GM12878 (cell line): ENCODE results near the gene POLN. TPM values are rescaled to one million over a fixed set of nuclear protein-coding genes. Genes with fewer than 3 reads are reported as not detected.

ENCODE experiments used
- ASH2L ChIP-seq: fragments of 300-600, 200-600 bp; sonication (generic); IDR thresholded peaks from 2 replicates; pipeline ENCODE4 v1.6.1; 2017; ENCODE audit warnings: low read depth, mild to moderate bottlenecking, borderline replicate concordance
- BHLHE40 ChIP-seq, 2 experiments: fragments of 450-650 bp in 1 of 2; IDR thresholded peaks; 2 replicates each; pipeline ENCODE4 v1.6.1; 2011 to 2017; ENCODE audit warnings: low read depth in 2 of 2, borderline replicate concordance in 1 of 2, improper control_type of control experiment in 1 of 2, low read length in 1 of 2, mild to moderate bottlenecking in 1 of 2
- BMI1 ChIP-seq: fragments of 450-650 bp; IDR thresholded peaks from 2 replicates; pipeline ENCODE4 v1.6.1; 2016; ENCODE audit warnings: mild to moderate bottlenecking, moderate library complexity, borderline replicate concordance
- CBFB ChIP-seq: IDR thresholded peaks from 2 replicates; pipeline ENCODE4 v1.6.1; 2016; ENCODE audit warnings: antibody characterized with exemption, low read depth
- IRF4 ChIP-seq: IDR thresholded peaks from 2 replicates; pipeline ENCODE4 v1.6.1; 2011; ENCODE audit warnings: low read depth, low read length
- MYB ChIP-seq: fragments of 150-350 bp; IDR thresholded peaks from 2 replicates; pipeline ENCODE4 v1.6.1; 2014; ENCODE audit warnings: mild to moderate bottlenecking, low read depth, low read length, borderline replicate concordance
- SMC3 ChIP-seq: IDR thresholded peaks from 2 replicates; pipeline ENCODE4 v1.6.1; 2011; ENCODE audit warnings: low read length, improper control_type of control experiment, borderline replicate concordance
- SPI1 ChIP-seq: IDR thresholded peaks from 2 replicates; pipeline ENCODE4 v1.6.1; 2011; ENCODE audit warnings: low read depth, mild to moderate bottlenecking, low read length, moderate library complexity, borderline replicate concordance; ENCODE audit not compliant: insufficient read depth
- SRF ChIP-seq, 2 experiments: IDR thresholded peaks; 2 replicates each; pipeline ENCODE4 v1.6.1; 2011; ENCODE audit warnings: low read depth in 2 of 2, low read length in 2 of 2, mild to moderate bottlenecking in 1 of 2, moderate library complexity in 1 of 2
- STAT3 ChIP-seq: IDR thresholded peaks from 2 replicates; pipeline ENCODE4 v1.6.1; 2011; ENCODE audit warnings: low read depth, low read length, improper control_type of control experiment
- polyA plus RNA-seq, 11 experiments: library from polyadenylated mRNA; depleted of rRNA in 4 of 11; unstranded in 6 of 11; stranded (reverse) in 5 of 11; fragments of >200 nt; fragmentation: Nextera tagmentation in 4 of 11; fragmentation: Illumina TruSeq in 1 of 11; extraction: Ambion mirVana in 4 of 11; extraction: Trizol in 1 of 11; gene quantifications; 1 replicate in 1 of 11; 2 replicates in 10 of 11; pipeline versions ENCODE4 v1.2.1 to v1.2.3, GENCODE V29; 2011 to 2016; ENCODE audit warnings: inconsistent platforms in 2 of 11, missing spikeins in 2 of 11, low read depth in 1 of 11
- total RNA-seq, 4 experiments: library from RNA; depleted of rRNA in 3 of 4; stranded (reverse); fragments of >200 nt in 3 of 4; fragmentation: Illumina TruSeq in 1 of 4; extraction: Trizol in 1 of 4; gene quantifications; 2 replicates each; pipeline versions ENCODE4 v1.2.1 to v1.2.3, GENCODE V29; 2013 to 2021
- TF ChIP-seq, protein P1 (sequence below): fragments of 450-650 bp; IDR thresholded peaks from 2 replicates; pipeline ENCODE4 v1.6.1; 2018; ENCODE audit warnings: borderline replicate concordance, mild to moderate bottlenecking; ENCODE audit not compliant: partially characterized antibody
- TF ChIP-seq, protein P2 (sequence below): fragments of 450-650 bp; IDR thresholded peaks from 2 replicates; pipeline ENCODE4 v1.6.1; 2018; ENCODE audit warnings: mild to moderate bottlenecking, low read depth, moderate library complexity; ENCODE audit not compliant: partially characterized antibody

The POLN gene
- total and polyA plus RNA-seq, 10 of the 15 experiments (the other 5 are each of a cell fraction or from before 2014, with no cell fraction given): 0.09 to 2.0 (median 0.95) TPM; not detected in 1

DNA sequence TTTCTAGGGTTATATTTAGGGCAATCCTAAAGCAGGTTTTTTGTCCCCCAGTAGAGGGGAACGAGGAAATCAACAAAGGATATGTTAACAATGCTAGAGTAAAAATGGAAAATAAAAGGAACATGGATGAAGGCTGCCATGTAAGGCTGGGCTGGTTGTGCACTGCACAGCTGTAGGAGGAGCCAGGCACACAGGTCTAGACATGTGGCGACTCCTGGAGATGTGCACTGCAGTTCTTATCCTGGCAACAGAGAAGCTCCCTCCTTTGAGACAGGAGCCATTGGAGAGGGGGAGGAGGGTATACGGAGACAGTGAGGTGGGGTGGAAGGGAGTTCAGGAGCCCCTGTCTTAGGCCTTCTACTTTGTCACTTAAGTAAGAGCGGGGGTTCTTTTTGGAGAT is 116.9 kb downstream of the POLN start (continued):
- TF ChIP-seq ASH2L: no peak
- TF ChIP-seq, protein P1, sequence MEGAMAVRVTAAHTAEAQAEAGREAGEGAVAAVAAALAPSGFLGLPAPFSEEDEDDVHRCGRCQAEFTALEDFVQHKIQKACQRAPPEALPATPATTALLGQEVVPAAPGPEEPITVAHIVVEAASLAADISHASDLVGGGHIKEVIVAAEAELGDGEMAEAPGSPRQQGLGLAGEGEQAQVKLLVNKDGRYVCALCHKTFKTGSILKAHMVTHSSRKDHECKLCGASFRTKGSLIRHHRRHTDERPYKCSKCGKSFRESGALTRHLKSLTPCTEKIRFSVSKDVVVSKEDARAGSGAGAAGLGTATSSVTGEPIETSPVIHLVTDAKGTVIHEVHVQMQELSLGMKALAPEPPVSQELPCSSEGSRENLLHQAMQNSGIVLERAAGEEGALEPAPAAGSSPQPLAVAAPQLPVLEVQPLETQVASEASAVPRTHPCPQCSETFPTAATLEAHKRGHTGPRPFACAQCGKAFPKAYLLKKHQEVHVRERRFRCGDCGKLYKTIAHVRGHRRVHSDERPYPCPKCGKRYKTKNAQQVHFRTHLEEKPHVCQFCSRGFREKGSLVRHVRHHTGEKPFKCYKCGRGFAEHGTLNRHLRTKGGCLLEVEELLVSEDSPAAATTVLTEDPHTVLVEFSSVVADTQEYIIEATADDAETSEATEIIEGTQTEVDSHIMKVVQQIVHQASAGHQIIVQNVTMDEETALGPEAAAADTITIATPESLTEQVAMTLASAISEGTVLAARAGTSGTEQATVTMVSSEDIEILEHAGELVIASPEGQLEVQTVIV: no peak
- no peak for TF ChIP-seq IRF4
- TF ChIP-seq BHLHE40 (IDR thresholded peaks at IDR 0.05; ENCODE audit: borderline replicate concordance in 1 of 2, low read depth in 2 of 2, low read length in 1 of 2): no peak
- TF ChIP-seq SRF (IDR thresholded peaks at IDR 0.05; ENCODE audit: low read depth in 2 of 2, low read length in 2 of 2): no peak
- TF ChIP-seq, protein P2, sequence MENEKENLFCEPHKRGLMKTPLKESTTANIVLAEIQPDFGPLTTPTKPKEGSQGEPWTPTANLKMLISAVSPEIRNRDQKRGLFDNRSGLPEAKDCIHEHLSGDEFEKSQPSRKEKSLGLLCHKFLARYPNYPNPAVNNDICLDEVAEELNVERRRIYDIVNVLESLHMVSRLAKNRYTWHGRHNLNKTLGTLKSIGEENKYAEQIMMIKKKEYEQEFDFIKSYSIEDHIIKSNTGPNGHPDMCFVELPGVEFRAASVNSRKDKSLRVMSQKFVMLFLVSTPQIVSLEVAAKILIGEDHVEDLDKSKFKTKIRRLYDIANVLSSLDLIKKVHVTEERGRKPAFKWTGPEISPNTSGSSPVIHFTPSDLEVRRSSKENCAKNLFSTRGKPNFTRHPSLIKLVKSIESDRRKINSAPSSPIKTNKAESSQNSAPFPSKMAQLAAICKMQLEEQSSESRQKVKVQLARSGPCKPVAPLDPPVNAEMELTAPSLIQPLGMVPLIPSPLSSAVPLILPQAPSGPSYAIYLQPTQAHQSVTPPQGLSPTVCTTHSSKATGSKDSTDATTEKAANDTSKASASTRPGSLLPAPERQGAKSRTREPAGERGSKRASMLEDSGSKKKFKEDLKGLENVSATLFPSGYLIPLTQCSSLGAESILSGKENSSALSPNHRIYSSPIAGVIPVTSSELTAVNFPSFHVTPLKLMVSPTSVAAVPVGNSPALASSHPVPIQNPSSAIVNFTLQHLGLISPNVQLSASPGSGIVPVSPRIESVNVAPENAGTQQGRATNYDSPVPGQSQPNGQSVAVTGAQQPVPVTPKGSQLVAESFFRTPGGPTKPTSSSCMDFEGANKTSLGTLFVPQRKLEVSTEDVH: no peak
- no peak for TF ChIP-seq BMI1
- no peak for TF ChIP-seq STAT3
- TF ChIP-seq CBFB: no peak
- no peak for TF ChIP-seq SPI1
- TF ChIP-seq MYB: no peak
- TF ChIP-seq SMC3: no peak
- TF ChIP-seq, all 136 proteins: peak for 0
